ENCODE results near the gene KCNK18.
"Not testable (repeated sequence)": the region's sequence is repeated elsewhere in the genome, so short reads cannot be mapped to it uniquely, and the experiment has no call there.

Gene KCNK18

GRCh38 chr10:117221156-117221711, 23.9 kb downstream of the KCNK18 start:
- DNase-seq (ENCODE audit: low read depth), result no peak

DNA sequence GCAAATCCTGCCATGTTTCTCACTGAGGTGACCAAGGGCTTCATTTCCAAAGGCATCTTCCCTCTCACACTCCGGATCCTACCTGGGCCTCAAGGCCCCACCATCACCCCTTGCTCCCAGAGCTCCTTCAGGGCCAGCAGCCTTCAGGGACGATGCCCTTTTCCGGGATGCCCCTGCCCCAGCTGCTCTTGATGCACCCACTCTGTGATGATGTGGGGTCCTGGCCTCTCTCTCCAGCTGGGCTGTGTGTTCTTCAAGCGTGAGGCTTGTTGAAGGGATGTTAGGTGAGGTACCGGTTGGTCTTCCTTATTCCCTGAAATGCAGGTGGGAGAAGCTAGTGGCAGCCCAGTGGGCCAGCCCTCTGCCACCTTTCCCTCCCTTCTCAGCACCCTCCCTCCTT, 25.3 kb downstream of the KCNK18 start:
- DNase-seq (ENCODE audit: low read depth), result no peak

- no peak for DNase-seq (ENCODE audit: low read depth)
Observed at GRCh38 chr10:117222976-117223692, 25.8 kb downstream of the KCNK18 start.

DNA sequence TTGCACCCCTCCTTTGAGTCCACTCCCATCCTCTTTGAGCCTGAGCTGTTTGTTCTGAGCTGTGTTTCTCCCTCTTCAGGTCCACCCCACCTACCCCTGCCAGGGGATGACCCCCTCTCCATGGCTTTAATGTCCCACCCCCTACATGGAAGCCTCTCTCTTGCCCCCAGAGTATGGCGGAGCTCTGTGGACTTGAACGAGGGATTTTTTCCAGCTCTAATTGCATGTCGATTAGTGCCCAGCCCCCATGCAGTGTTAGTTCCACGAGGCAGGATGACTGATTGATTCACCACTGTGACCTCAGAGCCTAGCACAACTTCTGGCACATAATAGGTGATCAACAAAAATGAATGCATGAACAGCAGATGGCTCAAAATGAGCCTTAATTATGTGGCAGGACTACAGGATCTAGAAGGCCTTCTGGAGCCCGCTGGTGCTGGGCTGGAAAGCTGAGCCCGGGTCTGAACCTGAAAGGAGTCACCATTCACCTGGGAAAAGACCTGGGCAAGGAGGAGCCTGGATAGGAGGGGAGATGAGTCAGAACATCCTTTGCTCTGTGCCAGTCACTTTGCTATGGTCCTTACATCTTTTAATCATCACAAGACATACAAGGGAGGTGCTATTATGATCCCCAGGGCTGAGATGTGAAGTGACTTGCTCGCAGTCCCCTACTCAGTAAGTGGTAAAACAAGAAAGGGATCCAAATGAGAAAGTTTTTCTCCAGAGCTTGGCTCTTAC, 26.6 kb downstream of the KCNK18 start:
- DNase-seq (ENCODE audit: low read depth), result no peak

DNA sequence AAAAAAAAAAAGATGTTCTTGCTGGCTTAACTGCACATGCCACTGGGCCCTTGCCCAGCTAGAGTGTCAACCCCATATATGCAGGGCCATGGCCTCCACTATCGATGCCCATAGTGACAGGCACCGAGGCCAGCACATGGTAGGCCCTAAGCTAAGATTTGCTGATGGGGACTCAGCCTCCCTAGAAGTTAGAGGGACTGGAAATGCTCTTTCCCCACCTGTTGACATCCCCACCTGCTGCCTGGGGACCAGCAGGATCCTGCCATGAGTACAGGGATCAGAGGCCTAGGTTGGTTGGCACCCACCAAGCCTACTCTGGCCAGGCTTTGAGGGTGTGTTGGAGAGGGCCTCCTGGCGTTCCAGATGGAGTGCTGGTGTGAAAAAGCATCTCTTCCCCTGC, 27.6 kb downstream of the KCNK18 start:
- no peak for DNase-seq (ENCODE audit: low read depth)

GRCh38 chr10:117226813-117227451, 29.6 kb downstream of the KCNK18 start:
- no peak for DNase-seq (ENCODE audit: low read depth)

DNA sequence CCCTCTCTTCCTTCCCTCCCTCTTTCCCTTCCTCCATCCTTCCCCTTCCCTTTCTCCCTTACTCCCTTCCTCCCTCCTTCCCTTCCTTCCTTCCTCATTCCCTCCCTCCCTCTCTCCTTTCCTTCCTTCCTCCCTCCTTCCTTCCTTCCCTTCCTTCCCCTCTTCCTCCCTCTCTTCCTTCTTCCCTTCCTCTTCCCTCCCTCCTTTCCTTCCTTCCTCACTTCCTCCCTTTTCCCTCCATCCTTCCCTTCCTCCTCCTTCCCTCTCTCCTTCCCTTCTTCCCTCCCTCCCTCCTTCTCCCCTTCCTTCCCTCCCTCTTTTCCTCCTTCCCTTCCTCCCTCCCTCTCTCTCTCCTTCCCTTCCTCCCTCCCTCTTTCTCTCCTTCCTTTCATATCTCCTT, 30.9 kb downstream of the KCNK18 start:
- no peak for DNase-seq (ENCODE audit: low read depth)

GRCh38 chr10:117230107-117230506, 32.8 kb downstream of the KCNK18 start:
- not testable (repeated sequence) for DNase-seq (ENCODE audit: low read depth)

GRCh38 chr10:117237401-117237991, 40.2 kb downstream of the KCNK18 start:
- no peak for DNase-seq (ENCODE audit: low read depth)

DNA sequence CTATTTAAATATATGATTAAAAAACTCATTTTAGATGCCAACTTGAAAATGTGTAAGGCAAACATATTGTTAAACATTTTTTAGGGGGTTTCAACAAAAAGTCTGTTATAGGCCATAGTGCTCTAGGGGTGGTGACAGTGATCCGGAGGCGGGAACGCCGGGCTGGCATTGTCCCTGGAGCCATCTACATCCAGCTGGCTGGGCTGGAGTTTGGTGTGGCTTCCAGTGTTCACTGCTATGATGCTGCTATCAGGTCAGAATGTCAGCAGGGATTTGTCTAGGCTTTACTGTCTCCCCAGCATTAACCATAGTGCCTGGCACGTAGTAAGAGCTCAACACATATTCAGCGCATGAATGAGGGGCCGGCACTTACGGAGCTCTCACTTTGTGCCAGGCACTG, 41.8 kb downstream of the KCNK18 start:
- DNase-seq (ENCODE audit: low read depth), result no peak

DNA sequence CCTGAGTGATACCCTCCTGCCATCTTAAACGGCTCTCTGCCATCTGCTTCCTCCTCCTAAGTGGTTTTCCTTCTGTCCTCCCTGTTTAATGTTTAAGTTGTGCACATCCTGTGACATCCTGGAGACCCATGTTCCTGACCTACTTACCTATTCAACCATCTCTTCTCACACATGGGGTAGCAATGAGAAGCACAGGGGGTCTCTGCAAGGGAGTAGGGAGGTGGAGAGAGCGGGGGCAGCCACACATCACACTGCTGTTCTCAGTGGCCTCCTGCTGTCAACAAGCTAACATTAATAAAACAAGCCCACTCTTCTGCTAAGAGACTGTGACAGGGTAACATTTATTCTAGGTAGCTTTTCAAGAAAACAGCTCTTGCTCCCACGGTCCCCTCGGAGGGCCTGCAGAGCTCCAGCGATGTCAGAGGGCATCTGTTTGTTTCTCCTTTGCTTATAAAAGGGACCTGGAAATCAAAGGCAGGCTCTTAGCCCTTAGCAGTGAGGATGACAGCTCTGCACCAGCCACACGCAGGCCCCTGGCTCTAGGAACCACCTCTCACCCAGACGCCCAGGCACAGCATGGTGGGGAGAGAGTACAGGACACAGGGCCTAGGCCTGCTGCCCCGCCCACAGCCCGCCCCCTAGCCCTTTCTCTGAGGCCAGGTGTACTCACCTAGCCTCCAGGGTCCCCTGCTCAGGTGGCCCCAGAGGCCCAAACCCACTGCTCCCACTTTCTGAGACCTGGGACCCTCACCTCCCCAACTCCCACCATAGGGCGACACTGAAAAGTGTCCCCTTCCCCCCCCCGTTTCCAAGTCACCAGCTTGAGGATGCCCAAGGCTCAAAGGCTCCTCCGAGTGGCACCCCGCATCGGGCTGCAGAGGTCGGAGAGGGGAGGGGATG, 42.7 kb downstream of the KCNK18 start:
- DNase-seq (ENCODE audit: low read depth), result no peak

DNA sequence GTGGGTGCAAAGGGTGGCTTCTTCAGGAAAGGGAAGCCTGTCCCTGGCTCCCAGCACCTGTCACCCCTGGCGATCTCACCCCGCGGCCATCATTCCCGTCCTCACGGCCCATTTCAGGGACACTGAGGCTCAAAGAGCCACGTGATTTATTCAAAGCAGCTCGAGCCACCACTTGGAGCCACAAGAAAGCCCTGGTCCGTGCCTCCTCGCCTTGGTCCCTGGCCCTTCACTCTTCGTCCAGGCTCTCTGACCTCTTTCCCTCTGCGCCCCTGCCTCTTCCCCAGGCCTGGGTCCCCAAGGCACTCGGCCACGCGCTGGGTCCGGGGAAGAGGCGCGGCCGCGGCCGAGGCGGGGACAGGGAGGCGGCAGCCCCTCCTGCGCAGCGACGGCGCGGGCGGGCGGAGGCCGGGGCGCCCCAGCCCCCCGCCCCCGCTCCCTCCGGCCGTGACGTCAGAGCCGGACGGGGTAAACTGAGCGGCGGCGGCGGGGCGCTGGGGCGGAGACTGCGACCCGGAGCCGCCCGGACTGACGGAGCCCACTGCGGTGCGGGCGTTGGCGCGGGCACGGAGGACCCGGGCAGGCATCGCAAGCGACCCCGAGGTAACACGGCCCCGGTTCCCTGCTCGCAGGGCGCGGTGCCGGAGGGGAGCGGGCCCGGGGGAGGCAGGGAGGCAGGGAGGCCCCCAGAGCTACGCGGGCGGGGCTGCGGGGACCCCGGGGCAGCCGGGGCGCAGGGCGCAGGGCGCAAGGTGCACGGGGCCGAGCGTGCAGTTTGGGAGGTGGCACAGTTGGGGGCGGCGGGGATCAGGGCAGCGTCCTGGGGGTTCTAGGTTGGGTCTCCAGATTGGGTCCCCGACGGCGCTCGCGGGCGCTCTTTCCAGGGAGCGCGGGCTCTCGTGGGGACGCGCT, 43.6 kb downstream of the KCNK18 start, which contains the start of gene SLC18A2:
Gene SLC18A2, plus strand, starts transcription at position 494 of the 909 bp plus-strand sequence. CDS start 580 bp downstream, outside the sequence.
- no peak for DNase-seq (ENCODE audit: low read depth)

DNA sequence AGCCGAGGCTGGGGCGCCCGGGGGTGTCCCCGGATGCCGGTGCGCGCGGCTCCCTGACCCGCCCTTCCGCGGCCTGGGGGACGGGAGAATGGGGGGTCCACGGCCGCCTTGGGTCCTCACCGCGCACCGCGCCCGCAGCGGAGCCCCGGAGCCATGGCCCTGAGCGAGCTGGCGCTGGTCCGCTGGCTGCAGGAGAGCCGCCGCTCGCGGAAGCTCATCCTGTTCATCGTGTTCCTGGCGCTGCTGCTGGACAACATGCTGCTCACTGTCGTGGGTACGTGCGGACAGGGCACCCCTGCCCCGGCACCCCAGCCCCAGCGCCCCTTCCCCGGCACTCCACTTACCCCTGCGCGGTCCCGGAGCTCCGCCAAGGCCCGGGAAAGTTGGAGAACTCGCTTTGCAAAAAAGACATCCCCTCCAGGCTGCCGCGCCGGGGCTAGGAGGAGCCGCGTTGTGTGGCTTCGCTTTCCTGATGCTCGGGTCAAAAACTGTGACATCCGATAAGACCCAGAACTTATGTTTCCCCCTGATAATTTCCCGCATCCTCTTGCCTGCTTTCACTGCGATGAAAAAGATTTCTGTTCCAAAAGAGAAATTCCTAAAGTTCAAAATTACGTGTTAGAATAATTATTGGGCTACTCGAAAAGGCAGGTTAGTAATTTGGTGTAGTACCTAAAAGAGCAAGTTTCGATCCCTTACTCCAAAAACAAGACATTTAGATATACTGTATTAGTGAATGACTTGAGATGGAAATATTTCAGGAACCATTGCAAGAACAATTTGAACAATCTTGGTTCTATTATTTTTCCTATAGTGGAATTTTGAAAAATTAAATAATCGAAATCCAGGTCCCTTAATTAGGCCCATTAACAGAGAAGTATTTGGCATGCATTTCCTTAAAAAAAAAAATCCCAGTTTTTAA, 44.5 kb downstream of the KCNK18 start:
- DNase-seq (ENCODE audit: low read depth), result no peak

GRCh38 chr10:117242463-117242832, 45.2 kb downstream of the KCNK18 start:
- DNase-seq (ENCODE audit: low read depth), result no peak

DNA sequence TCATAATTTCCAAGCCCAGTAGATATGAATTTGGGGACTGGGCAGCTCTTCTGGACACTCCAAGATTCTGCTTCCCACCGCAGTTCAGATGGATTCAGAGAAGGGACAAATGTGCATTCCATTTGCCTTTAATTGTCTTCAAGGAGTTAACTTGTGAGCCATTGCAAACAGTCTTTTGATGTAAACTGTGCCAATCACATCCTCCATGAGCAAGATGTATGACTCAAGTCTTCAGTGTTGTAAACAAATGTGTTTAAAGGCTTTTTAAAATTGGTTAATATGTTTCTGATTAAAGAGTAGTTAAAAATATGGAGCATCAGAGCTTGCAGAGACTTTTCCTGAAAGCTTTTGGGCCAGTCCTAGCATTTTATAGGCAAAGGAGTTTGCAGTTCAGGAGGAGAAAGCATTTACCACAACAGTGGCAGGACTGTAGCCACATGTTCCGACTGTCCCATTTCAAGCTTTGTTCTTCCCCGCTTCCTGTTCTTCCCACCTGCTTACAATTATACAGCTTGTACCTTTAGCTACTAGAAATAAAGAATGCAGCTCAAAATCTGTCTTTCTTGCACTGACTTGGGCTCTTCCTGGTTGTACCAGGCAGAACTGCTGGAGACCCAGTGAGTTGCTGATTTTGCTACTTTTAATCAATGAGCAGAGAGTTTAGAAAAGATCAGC, 49.8 kb downstream of the KCNK18 start:
- DNase-seq (ENCODE audit: low read depth), result no peak

- no peak for DNase-seq (ENCODE audit: low read depth)
Observed at GRCh38 chr10:117248750-117249465, 51.6 kb downstream of the KCNK18 start.

DNA sequence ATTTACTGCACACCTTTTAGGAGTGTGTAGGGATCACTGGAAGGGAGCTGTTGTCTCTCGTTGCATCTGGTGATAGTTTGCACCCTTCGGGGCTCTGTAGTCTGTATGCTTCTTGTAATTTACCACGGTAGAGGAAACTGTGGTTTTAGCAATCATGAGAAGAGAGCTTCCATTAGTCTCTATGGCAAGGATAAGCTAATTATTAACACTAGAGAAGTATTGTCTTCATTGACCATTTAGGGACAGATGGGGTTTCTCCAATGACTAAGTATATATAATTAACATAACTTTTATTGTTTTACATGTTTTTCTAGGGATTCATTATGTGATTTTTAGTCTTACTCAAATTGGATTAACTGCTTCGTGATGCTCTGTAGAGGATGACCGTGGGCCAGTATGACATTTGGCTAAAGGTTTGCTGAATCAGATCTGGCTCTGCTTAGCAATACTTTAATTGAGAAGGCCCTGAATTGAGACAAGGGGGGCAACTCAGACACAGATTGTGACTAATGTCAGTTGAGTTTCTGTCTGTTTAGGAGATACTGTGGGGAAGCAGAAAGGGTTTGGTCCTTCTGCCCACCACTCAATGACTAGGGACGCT, 52.3 kb downstream of the KCNK18 start:
- DNase-seq (ENCODE audit: low read depth), result no peak
